Measurements from ENCODE around the gene ZNF136. TPM values are rescaled to one million over a fixed set of nuclear protein-coding genes. Genes with fewer than 3 reads are reported as not detected.

Gene ZNF136
- total and polyA plus RNA-seq, 2 of the 13 experiments (the other 11 are each of a cell fraction or from before 2014, with no cell fraction given) = 2.5 to 10.2 TPM

DNA sequence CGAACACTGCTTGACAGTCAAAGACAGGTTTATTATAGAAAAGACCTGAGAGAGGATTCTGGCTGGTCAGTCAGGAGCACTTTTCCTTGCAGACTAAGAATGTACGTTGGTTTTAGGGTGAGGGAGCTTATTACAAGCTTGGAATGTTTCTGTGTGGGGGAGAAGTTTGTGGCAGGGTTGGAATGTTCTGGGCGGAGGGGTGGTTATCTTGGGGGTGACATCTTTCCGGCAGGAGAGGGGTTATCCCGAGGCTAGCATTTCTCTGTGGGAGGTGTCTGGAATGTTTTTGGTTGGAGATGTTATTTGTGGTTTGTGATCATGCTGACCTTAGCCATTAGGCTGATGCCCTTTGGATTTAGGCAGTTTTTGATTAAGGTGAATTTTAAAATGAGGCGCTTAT, 61.8 kb downstream of the ZNF136 start (continued):
- no peak for TF ChIP-seq ZNF749 (CRISPR knock-in tag; IDR thresholded peaks at IDR 0.05; ENCODE audit: borderline replicate concordance)
- TF ChIP-seq, protein P1, sequence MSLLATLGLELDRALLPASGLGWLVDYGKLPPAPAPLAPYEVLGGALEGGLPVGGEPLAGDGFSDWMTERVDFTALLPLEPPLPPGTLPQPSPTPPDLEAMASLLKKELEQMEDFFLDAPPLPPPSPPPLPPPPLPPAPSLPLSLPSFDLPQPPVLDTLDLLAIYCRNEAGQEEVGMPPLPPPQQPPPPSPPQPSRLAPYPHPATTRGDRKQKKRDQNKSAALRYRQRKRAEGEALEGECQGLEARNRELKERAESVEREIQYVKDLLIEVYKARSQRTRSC (CRISPR knock-in tag; IDR thresholded peaks at IDR 0.05; ENCODE audit: low read depth) = no peak
- TF ChIP-seq ZNF432 (CRISPR knock-in tag; IDR thresholded peaks at IDR 0.05; ENCODE audit: borderline replicate concordance) = no peak
- TF ChIP-seq, protein P2, sequence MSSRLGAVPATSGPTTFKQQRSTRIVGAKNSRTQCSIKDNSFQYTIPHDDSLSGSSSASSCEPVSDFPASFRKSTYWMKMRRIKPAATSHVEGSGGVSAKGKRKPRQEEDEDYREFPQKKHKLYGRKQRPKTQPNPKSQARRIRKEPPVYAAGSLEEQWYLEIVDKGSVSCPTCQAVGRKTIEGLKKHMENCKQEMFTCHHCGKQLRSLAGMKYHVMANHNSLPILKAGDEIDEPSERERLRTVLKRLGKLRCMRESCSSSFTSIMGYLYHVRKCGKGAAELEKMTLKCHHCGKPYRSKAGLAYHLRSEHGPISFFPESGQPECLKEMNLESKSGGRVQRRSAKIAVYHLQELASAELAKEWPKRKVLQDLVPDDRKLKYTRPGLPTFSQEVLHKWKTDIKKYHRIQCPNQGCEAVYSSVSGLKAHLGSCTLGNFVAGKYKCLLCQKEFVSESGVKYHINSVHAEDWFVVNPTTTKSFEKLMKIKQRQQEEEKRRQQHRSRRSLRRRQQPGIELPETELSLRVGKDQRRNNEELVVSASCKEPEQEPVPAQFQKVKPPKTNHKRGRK (CRISPR knock-in tag; IDR thresholded peaks at IDR 0.05) = no peak
- TF ChIP-seq CENPT (CRISPR knock-in tag; IDR thresholded peaks at IDR 0.05; ENCODE audit: low read depth) = no peak
- TF ChIP-seq ZNF44 (CRISPR knock-in tag; IDR thresholded peaks at IDR 0.05) = no peak
- TF ChIP-seq ZNF3 (CRISPR knock-in tag; IDR thresholded peaks at IDR 0.05) = no peak
- TF ChIP-seq ZNF264 (CRISPR knock-in tag; IDR thresholded peaks at IDR 0.05) = no peak
- TF ChIP-seq, protein P3, sequence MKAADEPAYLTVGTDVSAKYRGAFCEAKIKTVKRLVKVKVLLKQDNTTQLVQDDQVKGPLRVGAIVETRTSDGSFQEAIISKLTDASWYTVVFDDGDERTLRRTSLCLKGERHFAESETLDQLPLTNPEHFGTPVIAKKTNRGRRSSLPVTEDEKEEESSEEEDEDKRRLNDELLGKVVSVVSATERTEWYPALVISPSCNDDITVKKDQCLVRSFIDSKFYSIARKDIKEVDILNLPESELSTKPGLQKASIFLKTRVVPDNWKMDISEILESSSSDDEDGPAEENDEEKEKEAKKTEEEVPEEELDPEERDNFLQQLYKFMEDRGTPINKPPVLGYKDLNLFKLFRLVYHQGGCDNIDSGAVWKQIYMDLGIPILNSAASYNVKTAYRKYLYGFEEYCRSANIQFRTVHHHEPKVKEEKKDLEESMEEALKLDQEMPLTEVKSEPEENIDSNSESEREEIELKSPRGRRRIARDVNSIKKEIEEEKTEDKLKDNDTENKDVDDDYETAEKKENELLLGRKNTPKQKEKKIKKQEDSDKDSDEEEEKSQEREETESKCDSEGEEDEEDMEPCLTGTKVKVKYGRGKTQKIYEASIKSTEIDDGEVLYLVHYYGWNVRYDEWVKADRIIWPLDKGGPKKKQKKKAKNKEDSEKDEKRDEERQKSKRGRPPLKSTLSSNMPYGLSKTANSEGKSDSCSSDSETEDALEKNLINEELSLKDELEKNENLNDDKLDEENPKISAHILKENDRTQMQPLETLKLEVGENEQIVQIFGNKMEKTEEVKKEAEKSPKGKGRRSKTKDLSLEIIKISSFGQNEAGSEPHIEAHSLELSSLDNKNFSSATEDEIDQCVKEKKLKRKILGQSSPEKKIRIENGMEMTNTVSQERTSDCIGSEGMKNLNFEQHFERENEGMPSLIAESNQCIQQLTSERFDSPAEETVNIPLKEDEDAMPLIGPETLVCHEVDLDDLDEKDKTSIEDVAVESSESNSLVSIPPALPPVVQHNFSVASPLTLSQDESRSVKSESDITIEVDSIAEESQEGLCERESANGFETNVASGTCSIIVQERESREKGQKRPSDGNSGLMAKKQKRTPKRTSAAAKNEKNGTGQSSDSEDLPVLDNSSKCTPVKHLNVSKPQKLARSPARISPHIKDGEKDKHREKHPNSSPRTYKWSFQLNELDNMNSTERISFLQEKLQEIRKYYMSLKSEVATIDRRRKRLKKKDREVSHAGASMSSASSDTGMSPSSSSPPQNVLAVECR (CRISPR knock-in tag; IDR thresholded peaks at IDR 0.05; ENCODE audit: borderline replicate concordance) = no peak
- TF ChIP-seq SCMH1 (CRISPR knock-in tag; IDR thresholded peaks at IDR 0.05; ENCODE audit: borderline replicate concordance) = no peak
- TF ChIP-seq, protein P4, sequence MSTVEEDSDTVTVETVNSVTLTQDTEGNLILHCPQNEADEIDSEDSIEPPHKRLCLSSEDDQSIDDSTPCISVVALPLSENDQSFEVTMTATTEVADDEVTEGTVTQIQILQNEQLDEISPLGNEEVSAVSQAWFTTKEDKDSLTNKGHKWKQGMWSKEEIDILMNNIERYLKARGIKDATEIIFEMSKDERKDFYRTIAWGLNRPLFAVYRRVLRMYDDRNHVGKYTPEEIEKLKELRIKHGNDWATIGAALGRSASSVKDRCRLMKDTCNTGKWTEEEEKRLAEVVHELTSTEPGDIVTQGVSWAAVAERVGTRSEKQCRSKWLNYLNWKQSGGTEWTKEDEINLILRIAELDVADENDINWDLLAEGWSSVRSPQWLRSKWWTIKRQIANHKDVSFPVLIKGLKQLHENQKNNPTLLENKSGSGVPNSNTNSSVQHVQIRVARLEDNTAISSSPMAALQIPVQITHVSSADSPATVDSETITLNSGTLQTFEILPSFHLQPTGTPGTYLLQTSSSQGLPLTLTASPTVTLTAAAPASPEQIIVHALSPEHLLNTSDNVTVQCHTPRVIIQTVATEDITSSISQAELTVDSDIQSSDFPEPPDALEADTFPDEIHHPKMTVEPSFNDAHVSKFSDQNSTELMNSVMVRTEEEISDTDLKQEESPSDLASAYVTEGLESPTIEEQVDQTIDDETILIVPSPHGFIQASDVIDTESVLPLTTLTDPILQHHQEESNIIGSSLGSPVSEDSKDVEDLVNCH (CRISPR knock-in tag; IDR thresholded peaks at IDR 0.05) = no peak
- no peak for TF ChIP-seq ZNF451 (CRISPR knock-in tag; IDR thresholded peaks at IDR 0.05)

Data from HepG2 (cell line).